Body of pancreas (tissue), 4 donors: ENCODE measurements around the gene IFIT1B. TPM values are rescaled to one million over a fixed set of nuclear protein-coding genes. Genes with fewer than 3 reads are reported as not detected.

Experiments used
- ATAC-seq: fragments of 150-250 bp; one replicate; pipeline ENCODE4 v1.9.1; 2016
- DNase-seq, 4 donors: peaks; one replicate each; pipeline ENCODE4 v3.0.0-alpha.2; 2019
- H3K27ac ChIP-seq, 4 donors: fragments of 200-600 bp; sonication (generic); 1 replicate in 3 of 4; 2 replicates in 1 of 4; pipeline versions ENCODE4 v1.5.1 to v1.6.1; 2016 to 2019; ENCODE audit warnings: mild to moderate bottlenecking in 1 of 4, mixed read lengths in 1 of 4, moderate library complexity in 1 of 4
- H3K27me3 ChIP-seq, 2 donors: fragments of 200-600 bp; sonication (generic); one replicate each; pipeline ENCODE4 v1.6.0; 2016; ENCODE audit warnings: mild to moderate bottlenecking in 1 of 2
- H3K36me3 ChIP-seq, 2 donors: fragments of 200-600 bp; sonication (generic); replicated peaks in 1 of 2; 2 replicates each; pipeline ENCODE4 v1.5.1; 2016; ENCODE audit warnings: low read depth in 2 of 2; ENCODE audit not compliant: insufficient read depth in 1 of 2
- H3K4me1 ChIP-seq: fragments of 200-600 bp; sonication (generic); one replicate; pipeline ENCODE4 v1.6.0; 2016
- H3K4me3 ChIP-seq, 2 donors: fragments of 200-600 bp; sonication (generic); 1 replicate in 1 of 2; 2 replicates in 1 of 2; pipeline ENCODE4 v1.5.1; 2016 to 2019
- H3K9me3 ChIP-seq, 3 donors: fragments of 200-600 bp; sonication (generic); 1 replicate in 2 of 3; 2 replicates in 1 of 3; pipeline ENCODE4 v1.5.1; 2016
- CTCF ChIP-seq, 7 experiments: fragments of 450-650 bp in 4 of 7; fragments of 200-600 bp in 3 of 7; sonication (generic) in 3 of 7; IDR thresholded peaks; one replicate each; pipeline ENCODE4 v1.5.1; 2016 to 2019; ENCODE audit warnings: antibody characterized with exemption in 7 of 7
- POLR2A ChIP-seq, 3 donors: fragments of 450-650 bp; IDR thresholded peaks; one replicate each; pipeline ENCODE4 v1.6.1; 2016; ENCODE audit warnings: antibody characterized with exemption in 3 of 3, mild to moderate bottlenecking in 2 of 3
- WGBS, 2 donors: methylation state at CpG; one replicate each; pipeline ENCODE4 v1.1.5; 2017; 5-methylcytosine and 5-hydroxymethylcytosine counted together
- intact Hi-C: fragments of 100-400 bp; cut with DNase I; formaldehyde crosslinking; loops from one replicate; pipeline ENCODE4 v1.15.1; 2023
- total RNA-seq, 2 donors: library from RNA; depleted of rRNA; stranded (reverse); fragments of >200 nt; gene quantifications; one replicate each; pipeline ENCODE4 v1.1.0, GENCODE V29; 2016

IFIT1B gene
- total RNA-seq, 2 donors from 2014 or later, result not detected

GRCh38 chr10:89419548-89419947, 41.7 kb downstream of the IFIT1B start:
- 56 to 67% methylated on average over 3 of the region's 3 CpGs for WGBS, 2 donors
- Histone ChIP-seq H3K36me3 (peaks cover 0 to 1% of the 10 kb centered on the region in 2 donors), H3K4me1 (peaks cover 37% of the 10 kb centered on the region), H3K4me3 (no peak overlapping the region), H3K9me3 (no peaks in the 10 kb centered on the region), H3K27me3 (no peaks in the 10 kb centered on the region), H3K27ac (no peak overlapping the region)
- ATAC-seq (no peak), DNase-seq (no peak)
- TF ChIP-seq CTCF (IDR thresholded peaks at IDR 0.05), result peak in 4 of 7 experiments; percentile 2 to 17 (median 12)
- TF ChIP-seq POLR2A (IDR thresholded peaks at IDR 0.05), result no peak
- intact Hi-C loops, result no loop called here

GRCh38 chr10:89421018-89421476, 43.2 kb downstream of the IFIT1B start:
- ATAC-seq, result no peak
- Histone ChIP-seq H3K4me3 (no peak overlapping the region), H3K27me3 (no peaks in the 10 kb centered on the region), H3K36me3 (peaks cover 0 to 1% of the 10 kb centered on the region in 2 donors), H3K27ac (peak overlapping the region in 3 of 4 donors; percentile 1 to 52 (median 47)), H3K4me1 (peaks cover 39% of the 10 kb centered on the region), H3K9me3 (no peaks in the 10 kb centered on the region)
- intact Hi-C loops, result no loop called here
- 85 to 87% methylated on average over 2 of the region's 2 CpGs for WGBS, 2 donors
- no peak for DNase-seq
- TF ChIP-seq POLR2A (IDR thresholded peaks at IDR 0.05) (no peak), CTCF (IDR thresholded peaks at IDR 0.05) (no peak)

DNA sequence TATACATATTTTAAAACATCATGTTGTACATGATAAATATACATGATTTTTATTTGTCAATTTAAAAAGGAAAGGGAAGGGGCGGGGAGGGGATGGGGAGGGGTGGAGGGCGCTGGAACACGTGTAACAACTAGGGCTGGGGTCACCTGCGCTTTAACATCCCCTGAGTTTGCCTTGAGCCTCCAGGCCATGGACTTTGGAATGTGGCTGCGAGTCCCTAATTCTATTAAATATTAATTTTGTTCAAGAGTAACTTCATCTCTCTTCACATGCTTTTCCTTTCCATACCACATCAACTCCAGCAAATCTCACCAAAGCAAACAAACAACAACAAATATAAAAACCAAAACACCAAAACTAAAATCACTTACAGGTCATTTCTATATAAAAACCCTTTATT, 47.1 kb downstream of the IFIT1B start:
- no peaks in the 10 kb centered on the region for H3K27me3 ChIP-seq
- ATAC-seq (no peak), DNase-seq (peak in 1 of 4 donors; percentile 29)
- H3K4me3 ChIP-seq, result no peak overlapping the region
- H3K4me1 ChIP-seq, result peaks cover 20% of the 10 kb centered on the region
- intact Hi-C loops, result loop anchor here (5.0 kb wide), 1 partner anchor 137 kb away; no protein-coding TSS in a partner anchor
- WGBS, 2 donors, result 37 to 41% methylated on average over 5 of the region's 5 CpGs
- H3K27ac ChIP-seq, result no peak overlapping the region
- TF ChIP-seq CTCF (IDR thresholded peaks at IDR 0.05) (no peak), POLR2A (IDR thresholded peaks at IDR 0.05) (no peak)
- no peaks in the 10 kb centered on the region for H3K36me3 ChIP-seq
- H3K9me3 ChIP-seq, result no peaks in the 10 kb centered on the region

- DNase-seq (peak in 3 of 4 donors; percentile 39 to 41 (median 39)), ATAC-seq (peak; percentile 85)
- H3K27ac ChIP-seq, result no peak overlapping the region
- H3K36me3 ChIP-seq, result no peaks in the 10 kb centered on the region
- no peaks in the 10 kb centered on the region for H3K27me3 ChIP-seq
- H3K4me3 ChIP-seq, result no peak overlapping the region
- WGBS, 2 donors, result 38 to 46% methylated on average over 5 of the region's 5 CpGs
- intact Hi-C loops, result loop anchor here (5.0 kb wide), 1 partner anchor 136 kb away; no protein-coding TSS in a partner anchor
- H3K9me3 ChIP-seq, result no peaks in the 10 kb centered on the region
- peaks cover 10% of the 10 kb centered on the region for H3K4me1 ChIP-seq
- no peak for TF ChIP-seq POLR2A (IDR thresholded peaks at IDR 0.05)
- peak; percentile 66 to 93 (median 84) for TF ChIP-seq CTCF (IDR thresholded peaks at IDR 0.05)
These were observed 48.5 kb downstream of the IFIT1B start for GRCh38 chr10:89426230-89426868.

DNA sequence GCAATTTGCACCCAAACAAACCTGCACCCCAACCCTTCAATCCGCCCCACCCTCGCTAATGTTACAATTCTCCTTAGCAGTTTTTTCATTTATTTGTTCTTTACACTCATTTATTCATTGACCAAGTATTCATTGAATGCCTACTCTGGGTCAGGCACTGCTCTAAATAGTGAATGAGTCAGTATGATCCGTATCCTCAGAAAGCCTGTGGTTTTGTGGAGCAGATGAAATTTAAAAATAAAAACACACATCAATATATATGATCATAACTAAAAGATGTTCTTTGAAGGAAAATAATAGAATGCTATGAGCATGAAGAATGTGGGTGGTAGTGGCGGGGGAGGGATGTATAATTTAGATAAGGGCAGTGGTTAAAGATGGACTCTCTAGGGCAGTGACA, 49.8 kb downstream of the IFIT1B start:
- intact Hi-C loops, result loop anchor here (5.0 kb wide), 1 partner anchor 135 kb away; no protein-coding TSS in a partner anchor
- no peak for DNase-seq
- H3K27ac ChIP-seq, result no peak overlapping the region
- TF ChIP-seq POLR2A (IDR thresholded peaks at IDR 0.05) (no peak), CTCF (IDR thresholded peaks at IDR 0.05) (no peak)
- H3K36me3 ChIP-seq, result no peaks in the 10 kb centered on the region
- 82 to 93% methylated on average over 4 of the region's 4 CpGs for WGBS, 2 donors
- H3K9me3 ChIP-seq, result no peaks in the 10 kb centered on the region
- ATAC-seq, result no peak
- no peak overlapping the region for H3K4me3 ChIP-seq
- no peaks in the 10 kb centered on the region for H3K27me3 ChIP-seq
- H3K4me1 ChIP-seq, result peaks cover 21% of the 10 kb centered on the region
